NCI-H2081 treated with DMSO at 0.1 percent for 48 hours (cell line): ENCODE results near the gene KCNB1.

Experiments used
- DNase-seq: peaks from one replicate; lab custom pipeline; 2025; lab: John Stamatoyannopoulos, UW

Gene KCNB1

DNA sequence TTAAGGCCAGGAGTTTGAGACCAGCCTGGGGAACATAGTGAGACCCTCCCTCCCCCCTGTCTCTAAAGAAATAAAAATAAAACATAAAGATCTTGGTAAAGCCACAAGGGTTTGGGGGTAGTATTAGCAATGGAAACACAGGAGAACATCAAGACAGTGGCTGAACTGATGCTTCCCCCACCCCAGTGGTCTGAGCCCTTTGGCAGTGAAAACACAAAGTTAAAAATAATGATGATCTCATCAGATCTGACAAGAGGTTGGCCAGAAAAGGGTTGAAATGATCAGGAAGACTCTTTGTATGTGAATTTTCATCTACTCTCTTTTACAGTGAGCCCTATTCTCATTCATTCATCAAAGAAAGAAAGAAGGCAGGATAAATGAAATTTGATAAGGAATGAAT is 93.7 kb downstream of the KCNB1 start:
- DNase-seq = no peak

DNA sequence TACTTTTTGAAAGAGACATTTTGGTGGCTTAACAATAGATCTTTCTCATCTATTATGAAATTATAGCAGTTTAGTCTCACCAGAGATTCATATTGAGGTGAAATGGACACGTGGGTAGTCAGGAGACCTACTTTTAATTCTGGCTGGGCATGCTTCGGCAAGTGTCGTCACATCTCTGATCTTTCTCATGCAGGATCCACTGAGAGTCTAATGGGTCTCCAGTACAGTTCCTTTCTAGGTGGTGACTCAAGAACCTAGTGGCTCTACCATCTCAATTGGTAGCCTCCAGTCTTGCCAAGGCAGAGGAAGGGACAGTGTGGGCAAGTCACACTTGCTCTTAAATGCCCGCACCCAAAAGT is 94.9 kb downstream of the KCNB1 start:
- no peak for DNase-seq

GRCh38 chr20:49386848-49387580 is 95.5 kb downstream of the KCNB1 start:
- peak; percentile 25 for DNase-seq

- DNase-seq = no peak
Observed at GRCh38 chr20:49385465-49385864, 97.0 kb downstream of the KCNB1 start.

- no peak for DNase-seq
Observed at GRCh38 chr20:49384437-49385434, 97.7 kb downstream of the KCNB1 start.

DNA sequence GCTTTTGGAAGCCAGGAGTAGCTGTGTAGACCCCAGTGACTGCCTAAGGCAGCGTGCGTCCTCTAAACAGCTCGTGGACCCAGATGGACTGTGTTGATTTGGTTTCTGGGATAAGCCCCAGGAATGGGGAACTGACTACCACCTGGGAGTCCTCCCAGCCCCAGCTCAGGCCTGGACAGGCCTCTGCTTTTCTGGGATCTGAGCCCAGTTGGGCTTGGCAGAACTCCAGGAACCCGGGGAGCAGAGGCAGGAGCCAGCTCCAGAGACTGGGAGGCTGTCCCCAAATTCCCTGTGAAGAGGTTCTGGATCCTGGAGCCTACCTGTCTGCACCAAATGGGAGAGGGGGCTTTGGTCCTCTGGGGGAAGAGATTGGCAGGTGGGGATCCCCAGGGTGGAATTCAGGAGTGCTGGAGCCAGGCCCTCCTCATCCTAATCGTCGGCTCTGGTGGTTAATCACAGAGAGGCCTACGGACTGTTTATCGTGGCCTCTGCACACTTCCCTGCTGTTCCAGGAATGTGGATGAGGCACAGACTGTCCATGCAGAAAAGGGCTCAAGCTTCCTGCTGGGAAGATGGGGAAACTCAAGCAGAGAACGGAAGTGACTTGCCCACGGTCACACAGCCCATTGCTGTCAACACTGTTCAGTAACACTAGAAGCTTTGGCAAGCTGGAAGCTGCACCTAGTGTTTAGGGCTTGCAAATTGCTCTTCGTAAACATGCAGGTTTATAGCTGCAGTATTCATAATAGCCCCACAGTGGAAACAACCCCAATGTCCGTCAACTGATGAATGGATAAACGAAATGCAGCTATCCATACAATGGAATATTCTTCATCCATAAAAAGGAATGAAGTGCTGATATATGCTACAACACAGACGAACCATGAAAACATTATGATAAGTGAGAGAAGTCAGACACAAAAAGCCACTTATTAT is 100.6 kb downstream of the KCNB1 start:
- DNase-seq = peak; percentile 59

GRCh38 chr20:49380337-49380780 is 102.1 kb downstream of the KCNB1 start:
- no peak for DNase-seq

- no peak for DNase-seq
Observed at GRCh38 chr20:49379338-49379737, 103.1 kb downstream of the KCNB1 start.

GRCh38 chr20:49377326-49377725 is 105.1 kb downstream of the KCNB1 start:
- no peak for DNase-seq

DNA sequence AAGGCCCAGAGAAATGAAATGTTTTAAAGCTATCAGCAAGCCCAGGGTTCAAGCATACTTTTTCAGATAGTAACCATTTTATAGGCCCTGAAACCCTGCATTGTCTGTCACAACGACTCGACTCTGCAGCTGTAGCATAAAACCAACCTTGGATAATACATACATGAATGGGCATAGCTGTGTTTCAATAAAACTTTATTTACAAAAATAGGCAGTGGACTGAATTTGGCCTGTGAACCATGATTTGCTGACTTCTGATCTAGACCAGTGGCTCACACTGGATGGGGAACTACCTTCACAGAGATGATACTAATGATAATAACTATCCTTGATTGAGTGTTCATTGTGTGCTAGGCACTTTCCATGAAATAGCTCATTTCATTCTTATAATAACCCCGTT is 107.3 kb downstream of the KCNB1 start:
- DNase-seq = no peak

DNA sequence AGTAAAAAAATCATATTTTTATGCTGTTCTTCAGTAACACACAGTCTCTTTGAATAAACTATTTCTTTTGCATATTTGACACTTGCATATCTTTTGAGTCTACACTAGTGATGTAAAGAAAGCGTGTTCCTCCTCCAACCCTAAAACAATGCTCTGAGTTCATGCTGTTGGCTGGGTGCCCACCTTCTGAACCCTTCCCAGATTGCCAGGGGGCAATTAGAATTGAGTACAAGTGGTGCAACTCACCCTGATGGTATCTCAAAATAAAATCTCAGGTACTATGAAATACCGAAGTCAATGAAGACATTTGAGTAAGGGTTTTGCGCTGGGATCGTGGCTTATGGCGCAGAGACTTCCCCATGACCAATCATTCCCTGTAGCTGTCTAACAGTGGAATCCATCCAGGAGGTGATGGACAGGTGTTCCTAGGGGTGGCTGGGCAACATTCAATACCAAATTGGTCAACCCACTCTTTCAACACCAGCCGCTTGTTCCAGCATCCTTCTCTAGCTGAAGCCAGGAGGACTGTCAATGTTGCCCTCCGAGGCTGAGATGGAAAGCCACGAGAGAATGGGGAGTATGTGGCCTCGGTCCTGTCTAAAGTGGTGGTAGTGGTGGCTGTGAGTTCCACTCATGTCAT is 110.3 kb downstream of the KCNB1 start:
- DNase-seq = no peak

GRCh38 chr20:49368596-49368995 is 113.9 kb downstream of the KCNB1 start:
- DNase-seq = no peak

- no peak for DNase-seq
Observed at GRCh38 chr20:49367113-49367512, 115.4 kb downstream of the KCNB1 start.

DNA sequence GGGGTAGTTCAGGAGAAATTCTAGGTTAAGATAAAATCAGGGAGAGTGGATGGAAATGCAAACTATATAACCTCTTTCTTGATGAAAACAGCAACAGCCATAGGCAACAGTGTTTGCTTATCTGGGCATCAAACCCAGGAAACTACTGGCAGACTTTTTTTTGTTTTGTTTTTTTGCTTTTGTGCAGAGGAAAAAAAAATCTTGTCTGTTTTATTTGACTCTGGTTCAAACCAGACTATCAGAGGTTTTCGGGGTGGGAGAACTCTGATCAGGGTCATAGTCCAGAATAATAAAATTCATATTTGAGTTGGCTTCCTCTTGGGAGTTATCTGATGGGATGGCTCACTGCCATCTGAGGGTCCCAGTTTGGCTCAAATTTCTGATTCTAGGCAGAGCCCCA is 115.8 kb downstream of the KCNB1 start:
- DNase-seq = no peak

- DNase-seq = no peak
Observed at GRCh38 chr20:49361862-49362660, 120.4 kb downstream of the KCNB1 start.

DNA sequence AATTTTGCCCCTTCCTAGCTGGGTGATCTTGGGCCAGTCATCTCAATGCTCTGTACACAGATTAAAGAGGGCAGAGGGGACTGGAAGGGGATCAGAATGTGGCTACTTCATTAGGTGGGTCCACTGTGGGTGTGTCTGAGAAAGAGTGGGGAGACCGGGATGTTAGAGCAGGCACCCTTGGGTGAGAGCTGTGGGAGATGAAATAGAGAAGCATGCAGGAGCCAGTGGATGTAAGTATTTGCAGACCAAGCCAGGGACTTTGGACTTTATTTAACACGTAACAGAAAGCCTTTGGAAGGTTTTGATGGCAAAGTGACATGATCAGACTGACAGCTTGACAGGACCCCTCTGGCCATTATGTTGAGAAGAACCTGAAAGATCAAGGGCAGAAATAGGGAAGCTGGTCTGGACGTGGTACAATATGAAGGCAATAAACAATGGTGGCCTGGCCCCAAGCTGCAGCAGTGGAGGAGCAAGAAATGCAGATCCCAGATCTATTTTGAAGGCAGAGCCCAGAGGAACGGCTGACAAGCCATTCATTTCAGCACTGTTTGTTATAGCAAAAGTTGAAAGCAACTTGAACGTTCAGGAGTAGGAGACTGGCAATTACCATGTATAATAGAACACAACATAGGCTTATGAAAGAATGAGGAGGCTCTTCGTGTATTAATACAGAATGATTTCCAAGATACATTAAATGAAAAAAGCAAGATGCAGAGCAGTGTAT is 122.1 kb downstream of the KCNB1 start:
- no peak for DNase-seq

- no peak for DNase-seq
Observed at GRCh38 chr20:49356676-49357075, 125.8 kb downstream of the KCNB1 start.

- no peak for DNase-seq
Observed at GRCh38 chr20:49354673-49355072, 127.8 kb downstream of the KCNB1 start.

GRCh38 chr20:49353348-49353747 is 129.1 kb downstream of the KCNB1 start:
- no peak for DNase-seq

GRCh38 chr20:49352751-49353150 is 129.7 kb downstream of the KCNB1 start:
- DNase-seq = no peak
